Activated B cell treated with CpG ODN at 0.5 μM for 24 hours (primary cell): ENCODE results near the gene CD300LD. TPM values are rescaled to one million over a fixed set of nuclear protein-coding genes. Genes with fewer than 3 reads are reported as not detected.
"Not testable (repeated sequence)": the region's sequence is repeated elsewhere in the genome, so short reads cannot be mapped to it uniquely, and the experiment has no call there.

Experiments used
- ATAC-seq: fragments of 200-7000 bp; cut with Tn5 transposase; one replicate; pipeline ENCODE4 v1.10.0; 2021; ENCODE audit warnings: low read depth, mild to moderate bottlenecking, moderate library complexity
- CTCF ChIA-PET: fragments of 350-600 bp; sonication (Branson Sonifier 250); formaldehyde crosslinking; loops from one replicate; lab custom pipeline; 2021; ENCODE audit warnings: antibody characterized with exemption; lab: Charles Lee
- POLR2A ChIA-PET: fragments of 350-600 bp; sonication (Branson Sonifier 250); formaldehyde crosslinking; loops from one replicate; lab custom pipeline; 2021; ENCODE audit warnings: antibody characterized with exemption; lab: Charles Lee
- DNase-seq: peaks from one replicate; pipeline ENCODE4 v3.0.0; 2022
- H3K27ac Mint-ChIP-seq: one replicate; pipeline ENCODE4 v1.8.0; 2020; ENCODE audit warnings: mixed read lengths
- H3K27me3 Mint-ChIP-seq: one replicate; pipeline ENCODE4 v1.8.0; 2021; ENCODE audit warnings: mixed read lengths
- H3K36me3 Mint-ChIP-seq: one replicate; pipeline ENCODE4 v1.8.0; 2021; ENCODE audit warnings: low read depth, mixed read lengths
- H3K4me1 Mint-ChIP-seq: one replicate; pipeline ENCODE4 v1.8.0; 2021; ENCODE audit warnings: mixed read lengths
- H3K4me3 Mint-ChIP-seq: one replicate; pipeline ENCODE4 v1.8.0; 2020; ENCODE audit warnings: mild to moderate bottlenecking, mixed read lengths
- H3K9me3 Mint-ChIP-seq: one replicate; pipeline ENCODE4 v1.8.0; 2020; ENCODE audit warnings: mixed read lengths
- CTCF ChIP-seq: fragments of 200-600 bp; IDR thresholded peaks from one replicate; pipeline ENCODE4 v1.8.0; 2022; ENCODE audit warnings: antibody characterized with exemption, mild to moderate bottlenecking
- intact Hi-C: fragments of 100-400 bp; cut with micrococcal nuclease; formaldehyde crosslinking; loops from one replicate; pipeline ENCODE4 v1.15.1; 2024
- total RNA-seq: library from RNA; stranded (reverse); gene quantifications from 2 replicates; pipeline ENCODE4 v1.2.3, GENCODE V29; 2022

CD300LD gene
- total RNA-seq, 1 donor from 2014 or later: not detected

GRCh38 chr17:74565126-74565525, 27.0 kb downstream of the CD300LD start:
- H3K36me3 Mint-ChIP-seq: no peaks in the 10 kb centered on the region
- peaks cover 11% of the 10 kb centered on the region for H3K4me1 Mint-ChIP-seq
- H3K4me3 Mint-ChIP-seq: no peak overlapping the region
- intact Hi-C loops: loop anchor here (5.0 kb wide), 1 partner anchor 297 kb away; no protein-coding TSS in a partner anchor
- ChIA-PET CTCF (interaction anchor here (1.3 to 3.3 kb wide), 3 partner anchors 82 to 172 kb away, joined by 4 to 21 read pairs (median 19); partner anchors contain the start of gene RAB37), POLR2A (no interaction called here)
- no peak for TF ChIP-seq CTCF
- peaks cover 36% of the 10 kb centered on the region for H3K27me3 Mint-ChIP-seq
- no peaks in the 10 kb centered on the region for H3K9me3 Mint-ChIP-seq
- DNase-seq (no peak), ATAC-seq (no peak)
- H3K27ac Mint-ChIP-seq: no peak overlapping the region

GRCh38 chr17:74563358-74563757, 28.7 kb downstream of the CD300LD start:
- Mint-ChIP-seq H3K9me3 (peaks cover 3% of the 10 kb centered on the region), H3K4me3 (no peak overlapping the region), H3K36me3 (no peaks in the 10 kb centered on the region), H3K27me3 (peaks cover 21% of the 10 kb centered on the region), H3K27ac (no peak overlapping the region), H3K4me1 (peaks cover 18% of the 10 kb centered on the region)
- DNase-seq (no peak), ATAC-seq (no peak)
- CTCF ChIA-PET: no interaction called here
- no peak for TF ChIP-seq CTCF
- intact Hi-C loops: no loop called here
- POLR2A ChIA-PET: no interaction called here

- Mint-ChIP-seq H3K9me3 (peaks cover 3% of the 10 kb centered on the region), H3K27me3 (peaks cover 19% of the 10 kb centered on the region), H3K4me3 (no peak overlapping the region), H3K4me1 (peaks cover 29% of the 10 kb centered on the region), H3K36me3 (no peaks in the 10 kb centered on the region), H3K27ac (no peak overlapping the region)
- no peak for DNase-seq
- POLR2A ChIA-PET: no interaction called here
- ATAC-seq: no peak
- no peak for TF ChIP-seq CTCF
- intact Hi-C loops: no loop called here
- CTCF ChIA-PET: interaction anchor here (2.1 kb wide), 1 partner anchor 96 kb away, joined by 6 read pairs; no protein-coding TSS in a partner anchor
Observed at GRCh38 chr17:74561586-74561985, 30.5 kb downstream of the CD300LD start.

GRCh38 chr17:74558882-74559519, 33.1 kb downstream of the CD300LD start:
- intact Hi-C loops: no loop called here
- peak overlapping the region; percentile 3 for H3K4me3 Mint-ChIP-seq

GRCh38 chr17:74558402-74558801, 33.7 kb downstream of the CD300LD start:
- intact Hi-C loops, DNase-seq, CTCF ChIA-PET, ATAC-seq, H3K9me3 Mint-ChIP-seq, H3K27me3 Mint-ChIP-seq, H3K36me3 Mint-ChIP-seq: not testable (repeated sequence)
- peak overlapping the region; percentile 3 for H3K4me3 Mint-ChIP-seq
- POLR2A ChIA-PET: interaction anchor here (0.6 kb wide), 1 partner anchor 738 kb away, joined by 8 read pairs; no protein-coding TSS in a partner anchor
- H3K4me1 Mint-ChIP-seq: peaks cover 29% of the 10 kb centered on the region
- peak overlapping the region; percentile 70 for H3K27ac Mint-ChIP-seq

More at GRCh38 chr17:74558882-74559519, 33.1 kb downstream of the CD300LD start:
- DNase-seq (no peak), ATAC-seq (no peak)
- Mint-ChIP-seq H3K27ac (peak overlapping the region; percentile 70), H3K9me3 (peaks cover 3% of the 10 kb centered on the region), H3K27me3 (peaks cover 10% of the 10 kb centered on the region), H3K36me3 (no peaks in the 10 kb centered on the region), H3K4me1 (peaks cover 29% of the 10 kb centered on the region)
- no peak for TF ChIP-seq CTCF
- ChIA-PET POLR2A (no interaction called here), CTCF (no interaction called here)
